ENCODE measurements around the gene LIG1. TPM values are rescaled to one million over a fixed set of nuclear protein-coding genes. Genes with fewer than 3 reads are reported as not detected.

The LIG1 gene
- 10.0 and 11.9 TPM in 2 replicates for total RNA-seq

- Histone ChIP-seq H3K27me3 (ENCODE audit: insufficient read depth, low read length) (no peaks in the 10 kb centered on the region), H3K4me3 (ENCODE audit: insufficient read depth, low read length) (peak within 1 kb of the TSS; percentile 95), H2AFZ (ENCODE audit: low read length) (peak within 1 kb of the TSS; percentile 97), H3K79me2 (ENCODE audit: insufficient read depth, low read length) (peaks cover 29% of the 10 kb centered on the region), H3K36me3 (ENCODE audit: insufficient read depth, low read length) (peaks cover 17% of the 10 kb centered on the region), H3K4me2 (ENCODE audit: insufficient read depth, low read length) (peak within 1 kb of the TSS; percentile 93), H3K4me1 (ENCODE audit: insufficient read depth, low read length) (peaks cover 11% of the 10 kb centered on the region), H3K9me3 (ENCODE audit: low read depth, low read length) (no peaks in the 10 kb centered on the region), H3K27ac (ENCODE audit: low read depth, low read length) (peak within 1 kb of the TSS; percentile 75), H4K20me1 (ENCODE audit: insufficient read depth, low read length) (no peaks in the 10 kb centered on the region)
- peak; percentile 100 for DNase-seq (ENCODE audit: insufficient read length, low spot score, missing footprints)
- no peak for TF ChIP-seq CTCF (IDR thresholded peaks at IDR 0.05; ENCODE audit: extremely low read depth, low read depth, low read length)
Observed at GRCh38 chr19:48169939-48170803, at the start of gene LIG1, which contains the start of gene ZSWIM9. LIG1 (minus strand) TSS chr19:48170344; CDS start chr19:48165566, 4,778 bp downstream. ZSWIM9 (plus strand) TSS chr19:48170680; CDS start chr19:48171803, 1,123 bp downstream.

GRCh38 chr19:48218997-48219396 is 48.9 kb upstream of the LIG1 start:
- Histone ChIP-seq H3K4me1 (ENCODE audit: insufficient read depth, low read length) (no peaks in the 10 kb centered on the region), H4K20me1 (ENCODE audit: insufficient read depth, low read length) (no peaks in the 10 kb centered on the region), H3K79me2 (ENCODE audit: insufficient read depth, low read length) (no peaks in the 10 kb centered on the region), H3K4me2 (ENCODE audit: insufficient read depth, low read length) (no peak overlapping the region), H3K9me3 (ENCODE audit: low read depth, low read length) (no peaks in the 10 kb centered on the region), H3K27ac (ENCODE audit: low read depth, low read length) (no peak overlapping the region), H3K27me3 (ENCODE audit: insufficient read depth, low read length) (no peaks in the 10 kb centered on the region), H2AFZ (ENCODE audit: low read length) (no peak overlapping the region), H3K4me3 (ENCODE audit: insufficient read depth, low read length) (no peak overlapping the region), H3K36me3 (ENCODE audit: insufficient read depth, low read length) (no peaks in the 10 kb centered on the region)
- no peak for TF ChIP-seq CTCF (IDR thresholded peaks at IDR 0.05; ENCODE audit: extremely low read depth, low read depth, low read length)
- DNase-seq (ENCODE audit: insufficient read length, low spot score, missing footprints) = no peak

- H3K27ac ChIP-seq (ENCODE audit: low read depth, low read length) = no peak overlapping the region
- no peaks in the 10 kb centered on the region for H3K9me3 ChIP-seq (ENCODE audit: low read depth, low read length)
- no peak overlapping the region for H3K4me3 ChIP-seq (ENCODE audit: insufficient read depth, low read length)
- no peaks in the 10 kb centered on the region for H3K36me3 ChIP-seq (ENCODE audit: insufficient read depth, low read length)
- no peaks in the 10 kb centered on the region for H3K4me1 ChIP-seq (ENCODE audit: insufficient read depth, low read length)
- no peaks in the 10 kb centered on the region for H3K27me3 ChIP-seq (ENCODE audit: insufficient read depth, low read length)
- no peak for TF ChIP-seq CTCF (IDR thresholded peaks at IDR 0.05; ENCODE audit: extremely low read depth, low read depth, low read length)
- DNase-seq (ENCODE audit: insufficient read length, low spot score, missing footprints) = no peak
- no peaks in the 10 kb centered on the region for H4K20me1 ChIP-seq (ENCODE audit: insufficient read depth, low read length)
- no peak overlapping the region for H2AFZ ChIP-seq (ENCODE audit: low read length)
- H3K79me2 ChIP-seq (ENCODE audit: insufficient read depth, low read length) = no peaks in the 10 kb centered on the region
- H3K4me2 ChIP-seq (ENCODE audit: insufficient read depth, low read length) = no peak overlapping the region
Observed at GRCh38 chr19:48216933-48217332, 46.8 kb upstream of the LIG1 start.

- Histone ChIP-seq H3K4me3 (ENCODE audit: insufficient read depth, low read length) (no peak overlapping the region), H2AFZ (ENCODE audit: low read length) (no peak overlapping the region), H3K9me3 (ENCODE audit: low read depth, low read length) (no peaks in the 10 kb centered on the region), H3K27me3 (ENCODE audit: insufficient read depth, low read length) (no peaks in the 10 kb centered on the region), H3K27ac (ENCODE audit: low read depth, low read length) (no peak overlapping the region), H3K36me3 (ENCODE audit: insufficient read depth, low read length) (no peaks in the 10 kb centered on the region), H4K20me1 (ENCODE audit: insufficient read depth, low read length) (no peaks in the 10 kb centered on the region), H3K79me2 (ENCODE audit: insufficient read depth, low read length) (no peaks in the 10 kb centered on the region), H3K4me1 (ENCODE audit: insufficient read depth, low read length) (no peaks in the 10 kb centered on the region), H3K4me2 (ENCODE audit: insufficient read depth, low read length) (no peak overlapping the region)
- TF ChIP-seq CTCF (IDR thresholded peaks at IDR 0.05; ENCODE audit: extremely low read depth, low read depth, low read length) = no peak
- no peak for DNase-seq (ENCODE audit: insufficient read length, low spot score, missing footprints)
Observed at GRCh38 chr19:48213959-48214358, 43.8 kb upstream of the LIG1 start.

Data from osteoblast (primary cell).